ENCODE results near the gene BCAS3. TPM values are rescaled to one million over a fixed set of nuclear protein-coding genes. Genes with fewer than 3 reads are reported as not detected.
"Not testable (repeated sequence)": the region's sequence is repeated elsewhere in the genome, so short reads cannot be mapped to it uniquely, and the experiment has no call there.

BCAS3 gene
- total RNA-seq, 1 experiment from 2014 or later, result 12.2 TPM

DNA sequence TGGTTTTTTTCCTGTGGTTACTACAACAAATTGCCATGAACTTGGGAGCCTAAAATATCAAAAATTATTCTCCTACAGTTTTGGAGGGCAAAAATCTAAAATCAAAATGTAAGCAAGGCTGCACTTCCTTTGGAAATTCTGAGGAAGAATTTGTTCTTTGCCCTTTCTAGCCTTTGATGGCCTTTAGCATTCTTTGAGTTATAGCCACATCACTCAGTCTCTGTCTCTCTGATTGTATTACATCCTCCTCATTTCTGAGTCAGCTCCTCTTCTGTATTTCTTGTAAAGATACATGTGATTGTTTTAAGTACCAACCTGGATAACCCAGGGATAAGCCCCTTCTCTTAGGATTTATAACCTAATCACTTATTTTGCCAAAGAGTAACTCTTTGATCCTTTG is 282.0 kb downstream of the BCAS3 start:
- DNase-seq, result no peak
- H3K27me3 ChIP-seq, result no peaks in the 10 kb centered on the region
- peaks cover 6% of the 10 kb centered on the region; the same call in 1 of the 2 replicates for H3K9me3 ChIP-seq
- no peaks in the 10 kb centered on the region for H3K36me3 ChIP-seq
- H3K4me3 ChIP-seq, result no peak overlapping the region

DNA sequence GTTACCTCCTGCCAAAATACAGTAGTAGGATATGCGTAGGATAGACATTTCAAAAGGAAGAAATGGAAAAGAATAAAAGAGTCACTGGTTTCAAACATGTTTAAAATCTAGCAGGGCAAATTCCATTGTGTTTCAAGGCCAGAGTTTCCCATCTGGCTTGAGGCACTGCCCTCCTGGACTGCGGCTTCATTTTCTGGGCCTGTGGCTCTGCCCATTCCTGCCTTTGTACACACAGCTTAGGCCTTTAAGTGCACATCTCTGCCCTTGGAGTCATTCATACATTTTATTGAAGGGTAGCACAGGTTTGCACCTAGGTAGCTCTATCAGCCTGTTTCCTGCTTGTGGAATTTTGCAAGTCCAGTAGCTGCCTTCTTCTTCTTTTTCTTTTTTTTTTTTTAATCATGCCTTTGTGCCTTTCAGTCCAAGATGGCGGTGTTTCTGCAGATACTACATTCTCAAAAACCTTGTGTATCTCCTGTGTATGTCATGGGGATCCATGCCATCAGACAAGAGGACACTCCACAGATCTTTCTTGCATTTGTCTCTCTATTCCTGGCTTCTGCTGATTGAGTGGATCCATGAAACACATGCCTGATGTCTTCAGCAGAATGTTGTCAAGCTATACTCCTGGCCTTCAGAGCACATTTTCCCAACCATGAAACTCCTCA is 282.9 kb downstream of the BCAS3 start:
- Histone ChIP-seq H3K36me3 (no peaks in the 10 kb centered on the region), H3K27me3 (no peaks in the 10 kb centered on the region), H3K4me3 (no peak overlapping the region), H3K9me3 (peaks cover 6% of the 10 kb centered on the region; the same call in 1 of the 2 replicates)
- no peak for DNase-seq

DNA sequence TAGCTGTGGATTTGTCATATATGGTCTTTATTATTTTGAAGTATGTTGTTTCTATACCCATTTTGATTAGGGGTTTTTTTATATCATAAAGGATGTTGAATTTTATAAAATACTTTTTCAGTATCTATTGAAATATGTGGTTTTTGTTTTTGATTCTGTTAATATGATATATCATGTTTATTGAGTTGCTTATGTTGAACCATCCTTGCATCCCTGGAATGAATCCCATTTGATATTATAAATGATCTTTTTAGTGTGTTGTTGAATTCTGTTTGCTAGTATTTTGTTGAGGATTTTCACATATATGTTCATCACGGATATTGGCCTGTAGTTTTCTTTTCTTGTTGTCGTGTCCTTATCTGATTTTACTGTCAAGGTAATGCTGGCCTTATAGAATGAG is 286.5 kb downstream of the BCAS3 start:
- no peak for DNase-seq
- no peak overlapping the region for H3K4me3 ChIP-seq
- H3K27me3 ChIP-seq, result no peaks in the 10 kb centered on the region
- H3K9me3 ChIP-seq, result peaks cover 13% of the 10 kb centered on the region
- H3K36me3 ChIP-seq, result no peaks in the 10 kb centered on the region

DNA sequence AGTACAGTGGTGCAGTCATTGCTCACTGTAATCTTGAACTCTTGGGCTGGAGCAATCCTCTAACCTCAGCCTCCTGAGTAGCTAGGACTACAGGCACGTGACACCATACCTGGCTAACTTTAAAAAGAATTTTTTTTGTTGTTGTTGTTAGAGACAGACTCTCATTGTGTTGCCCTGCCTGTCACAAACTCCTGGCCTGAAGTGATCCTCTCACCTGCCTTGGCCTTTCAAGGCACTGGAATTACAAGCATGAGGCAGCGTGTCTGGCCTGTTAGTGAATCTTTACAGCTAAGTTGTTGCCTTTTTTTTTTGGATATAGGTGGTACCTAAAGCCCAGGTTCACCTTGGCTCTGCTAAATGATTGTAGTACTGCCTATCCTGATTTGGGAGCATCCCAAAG is 290.6 kb downstream of the BCAS3 start:
- no peak for DNase-seq
- Histone ChIP-seq H3K4me3 (no peak overlapping the region), H3K9me3 (peaks cover 22% of the 10 kb centered on the region), H3K27me3 (no peaks in the 10 kb centered on the region), H3K36me3 (no peaks in the 10 kb centered on the region)

DNA sequence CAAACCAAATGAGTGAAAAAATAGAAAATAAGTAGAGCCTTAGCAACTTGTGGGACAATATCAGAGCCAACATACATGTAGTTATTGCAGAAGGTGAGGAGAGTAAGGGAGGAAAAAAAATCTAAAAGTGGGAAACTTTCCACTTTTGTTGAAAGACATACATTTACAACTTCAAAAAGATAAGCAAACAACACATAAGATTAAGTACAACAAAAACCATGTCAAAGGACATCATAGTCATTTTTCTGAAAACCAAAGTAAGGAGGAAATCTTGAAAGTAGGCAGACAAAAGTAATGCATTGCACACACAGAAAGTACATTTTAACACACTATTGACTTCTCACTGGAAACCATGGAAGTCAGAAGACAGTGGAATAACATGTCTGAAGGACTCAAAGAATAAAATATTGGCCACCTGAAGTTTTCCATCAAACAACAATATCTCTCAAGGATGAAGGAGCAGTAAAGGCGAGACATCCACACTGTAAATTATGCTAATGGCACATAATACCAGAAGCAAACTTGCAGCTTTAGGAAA is 291.9 kb downstream of the BCAS3 start:
- Histone ChIP-seq H3K27me3 (no peaks in the 10 kb centered on the region), H3K9me3 (peaks cover 16% of the 10 kb centered on the region), H3K36me3 (no peaks in the 10 kb centered on the region), H3K4me3 (no peak overlapping the region)
- no peak for DNase-seq

DNA sequence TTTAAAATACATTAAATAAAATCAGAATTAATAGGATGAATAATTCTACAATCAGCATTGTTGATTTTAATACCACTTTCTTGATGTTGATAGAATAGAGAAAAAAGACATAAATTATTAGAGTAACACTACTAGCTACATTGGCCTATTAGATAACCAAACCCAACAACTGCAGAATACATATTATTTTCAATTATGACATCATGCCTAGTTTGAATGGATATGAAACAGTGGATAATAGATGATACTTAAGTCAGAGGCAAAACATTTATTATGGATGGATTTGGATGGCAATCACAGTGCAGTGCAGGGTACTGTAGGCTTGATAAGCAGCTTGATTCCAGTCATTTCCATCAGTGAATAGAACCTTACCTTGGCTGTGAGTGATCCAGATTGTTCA is 293.1 kb downstream of the BCAS3 start:
- no peak for DNase-seq
- Histone ChIP-seq H3K9me3 (peaks cover 16% of the 10 kb centered on the region), H3K4me3 (no peak overlapping the region), H3K27me3 (no peaks in the 10 kb centered on the region), H3K36me3 (no peaks in the 10 kb centered on the region)

DNA sequence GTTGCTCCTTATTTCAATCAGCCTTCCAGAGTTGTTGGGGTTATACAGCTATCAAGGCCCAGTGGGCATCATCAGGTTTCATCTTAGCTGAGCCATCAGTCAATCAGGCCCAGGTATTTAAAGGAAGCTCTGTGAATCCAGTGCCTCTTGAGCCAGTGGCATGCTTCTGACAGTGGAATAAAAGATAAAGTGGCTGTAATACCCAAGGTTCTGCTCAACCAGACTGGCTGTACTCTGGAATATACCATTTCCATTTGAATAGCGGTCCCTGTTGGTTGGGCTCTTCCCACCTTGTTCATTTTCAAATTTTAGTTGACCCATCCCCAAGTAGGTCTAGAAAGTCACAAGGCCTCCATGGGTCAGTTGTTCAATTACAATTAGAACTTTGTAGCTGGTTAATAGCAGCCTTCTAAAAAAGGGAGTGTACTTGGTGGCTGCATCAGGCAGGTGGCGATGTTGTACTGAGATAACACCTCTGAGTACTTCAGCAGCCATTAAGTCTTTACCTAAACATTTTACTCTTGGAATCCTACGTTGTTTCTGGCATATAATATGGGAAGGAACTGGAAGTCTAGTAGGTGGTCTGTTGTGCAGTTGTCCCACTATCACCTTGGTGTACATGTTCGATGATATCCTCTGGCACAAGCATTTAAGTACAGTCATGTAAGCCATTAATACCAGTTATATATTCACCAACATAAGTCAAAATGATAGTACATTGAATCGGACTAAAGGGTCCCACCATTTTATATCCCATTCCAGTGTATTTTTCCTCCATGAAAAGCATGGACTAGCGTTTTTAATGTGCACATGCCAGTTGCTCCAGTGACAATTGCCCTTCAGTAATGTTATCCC is 294.1 kb downstream of the BCAS3 start:
- DNase-seq, result peak; percentile 23
- Histone ChIP-seq H3K9me3 (peaks cover 16% of the 10 kb centered on the region), H3K36me3 (no peaks in the 10 kb centered on the region), H3K27me3 (no peaks in the 10 kb centered on the region), H3K4me3 (no peak overlapping the region)

DNA sequence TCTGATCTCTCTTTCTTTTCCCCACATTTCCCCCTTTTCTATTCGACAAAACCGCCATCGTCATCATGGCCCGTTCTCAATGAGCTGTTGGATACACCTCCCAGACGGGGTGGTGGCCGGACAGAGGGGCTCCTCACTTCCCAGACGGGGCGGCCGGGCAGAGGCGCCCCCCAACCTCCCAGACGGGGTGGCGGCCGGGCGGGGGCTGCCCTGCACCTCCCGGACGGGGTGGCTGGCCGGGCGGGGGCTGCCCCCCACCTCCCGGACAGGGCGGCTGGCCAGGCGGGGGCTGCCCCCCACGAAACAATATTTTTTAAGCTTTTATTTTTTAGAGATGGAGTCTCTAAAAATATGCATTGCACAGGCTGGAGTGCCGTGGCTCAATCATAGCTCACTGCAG is 299.2 kb downstream of the BCAS3 start:
- H3K36me3 ChIP-seq, H3K4me3 ChIP-seq, H3K9me3 ChIP-seq, H3K27me3 ChIP-seq, DNase-seq: not testable (repeated sequence)

DNA sequence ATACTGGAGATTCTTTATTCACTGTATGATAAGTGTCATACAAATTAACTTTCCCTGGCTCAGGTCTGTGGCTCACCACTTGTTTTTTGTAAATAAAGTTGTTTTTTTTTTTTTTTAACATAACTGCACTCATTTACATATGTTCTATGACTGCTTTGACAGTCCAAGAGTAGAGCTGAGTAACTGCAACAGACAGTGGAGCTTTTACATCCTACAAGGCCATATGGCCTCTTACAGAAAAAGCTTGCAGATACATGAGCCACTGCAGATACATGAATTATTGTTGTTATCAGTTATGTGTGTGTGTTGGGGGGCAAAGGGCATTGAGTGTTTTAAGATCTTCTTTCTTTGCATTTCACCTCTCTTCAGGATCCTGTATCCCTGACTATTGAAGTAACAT is 311.7 kb downstream of the BCAS3 start:
- H3K36me3 ChIP-seq, result no peaks in the 10 kb centered on the region
- H3K4me3 ChIP-seq, result no peak overlapping the region
- no peaks in the 10 kb centered on the region for H3K27me3 ChIP-seq
- DNase-seq, result no peak
- H3K9me3 ChIP-seq, result no peaks in the 10 kb centered on the region

DNA sequence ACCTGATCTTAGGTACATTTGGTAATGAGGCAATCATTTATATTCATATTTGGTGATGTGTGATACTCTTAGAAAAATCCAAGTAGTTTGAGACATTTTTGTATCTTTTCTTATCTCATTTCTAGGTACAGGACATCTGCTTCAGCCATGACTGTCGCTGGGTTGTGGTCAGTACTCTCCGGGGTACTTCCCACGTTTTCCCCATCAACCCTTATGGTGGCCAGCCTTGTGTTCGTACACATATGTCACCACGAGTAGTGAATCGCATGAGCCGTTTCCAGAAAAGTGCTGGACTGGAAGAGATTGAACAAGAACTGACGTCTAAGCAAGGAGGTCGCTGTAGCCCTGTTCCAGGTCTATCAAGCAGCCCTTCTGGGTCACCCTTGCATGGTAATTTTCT is 312.2 kb downstream of the BCAS3 start:
- Histone ChIP-seq H3K9me3 (no peaks in the 10 kb centered on the region), H3K4me3 (no peak overlapping the region)
- no peak for DNase-seq

DNA sequence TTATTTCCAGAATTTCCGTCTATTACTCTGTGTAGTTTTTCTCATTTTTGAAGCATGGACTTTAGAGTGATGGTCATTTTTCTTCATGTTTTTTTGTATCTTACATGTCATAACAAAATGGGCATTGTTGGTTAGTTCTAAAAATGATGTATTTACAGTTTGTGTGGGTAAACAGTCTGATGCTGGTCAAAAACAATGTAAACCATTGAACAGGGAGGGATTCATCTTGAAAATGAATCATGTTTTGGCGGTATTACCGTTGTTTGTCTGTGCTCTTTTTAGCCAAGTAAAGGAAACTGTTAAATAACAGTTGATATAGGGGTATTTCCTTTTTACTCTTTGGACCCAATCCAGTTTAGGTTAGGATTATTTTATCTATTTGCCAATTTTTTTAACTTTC is 315.8 kb downstream of the BCAS3 start:
- no peak overlapping the region for H3K4me3 ChIP-seq
- no peaks in the 10 kb centered on the region for H3K9me3 ChIP-seq
- DNase-seq, result no peak
- H3K36me3 ChIP-seq, result no peaks in the 10 kb centered on the region
- no peaks in the 10 kb centered on the region for H3K27me3 ChIP-seq

More for the DNA sequence above, 312.2 kb downstream of the BCAS3 start:
- Histone ChIP-seq H3K27me3 (no peaks in the 10 kb centered on the region), H3K36me3 (no peaks in the 10 kb centered on the region)

DNA sequence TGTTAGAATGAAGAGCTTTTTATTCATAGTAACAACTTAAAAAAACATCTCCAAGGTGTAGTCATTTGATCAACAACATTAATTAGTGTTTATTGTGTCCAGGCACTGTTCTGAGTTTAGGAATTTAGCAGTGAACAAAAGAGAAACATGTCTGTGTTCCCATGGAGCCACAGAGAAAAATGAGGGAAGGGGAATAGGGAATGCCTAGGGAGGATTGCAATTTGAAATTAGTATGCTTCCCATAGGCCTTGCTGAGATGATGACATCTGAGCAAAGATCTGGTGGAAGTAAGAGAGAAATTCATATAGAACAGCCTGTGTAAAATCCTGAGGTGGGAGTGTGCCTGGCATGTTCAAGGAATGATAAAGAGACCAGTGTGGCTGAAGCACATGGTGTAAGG is 318.0 kb downstream of the BCAS3 start:
- no peak for DNase-seq
- H3K36me3 ChIP-seq, result no peaks in the 10 kb centered on the region
- H3K27me3 ChIP-seq, result no peaks in the 10 kb centered on the region
- H3K4me3 ChIP-seq, result no peak overlapping the region
- H3K9me3 ChIP-seq, result no peaks in the 10 kb centered on the region

DNA sequence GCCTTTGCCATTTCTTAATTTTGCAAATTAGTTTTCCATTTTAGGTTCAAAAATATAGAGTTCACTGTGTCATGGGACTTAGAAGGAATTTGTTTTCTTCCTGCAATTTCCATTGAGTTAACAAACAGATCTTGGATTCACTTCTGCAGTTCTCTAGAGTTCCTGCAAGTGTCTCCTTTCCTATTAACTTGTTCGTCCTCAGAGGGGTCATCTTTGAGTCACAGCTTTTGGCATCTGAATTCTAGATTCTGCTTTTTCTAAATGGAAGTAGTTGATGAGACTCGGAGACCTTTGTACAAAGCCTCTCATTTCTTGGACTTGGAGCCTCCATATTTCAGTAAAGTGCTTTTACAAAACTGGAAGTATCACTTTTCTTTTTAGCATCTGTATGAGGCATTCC is 323.3 kb downstream of the BCAS3 start:
- DNase-seq, result no peak
- Histone ChIP-seq H3K9me3 (no peaks in the 10 kb centered on the region), H3K36me3 (no peaks in the 10 kb centered on the region), H3K4me3 (no peak overlapping the region), H3K27me3 (no peaks in the 10 kb centered on the region)

DNA sequence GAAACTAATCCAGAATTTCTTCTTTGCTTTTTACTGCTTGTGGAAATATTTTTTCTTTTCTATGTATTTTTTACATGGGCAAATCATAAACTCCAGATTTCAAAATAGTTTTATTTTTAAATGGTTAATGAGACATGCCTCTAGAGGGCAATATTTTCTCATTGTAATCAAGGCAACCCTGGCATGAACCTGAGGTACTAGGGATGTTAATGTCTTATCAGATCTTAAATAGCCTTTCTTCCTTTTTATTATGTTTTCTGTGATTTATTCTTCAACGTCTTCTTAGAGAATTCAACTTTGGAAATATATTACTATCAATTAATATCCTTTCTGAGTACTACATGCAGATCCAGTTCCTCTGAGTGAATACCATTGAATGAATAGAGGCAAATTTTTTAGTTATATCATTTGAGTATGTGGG is 324.7 kb downstream of the BCAS3 start:
- Histone ChIP-seq H3K27me3 (no peaks in the 10 kb centered on the region), H3K4me3 (no peak overlapping the region), H3K36me3 (no peaks in the 10 kb centered on the region), H3K9me3 (no peaks in the 10 kb centered on the region)
- no peak for DNase-seq

DNA sequence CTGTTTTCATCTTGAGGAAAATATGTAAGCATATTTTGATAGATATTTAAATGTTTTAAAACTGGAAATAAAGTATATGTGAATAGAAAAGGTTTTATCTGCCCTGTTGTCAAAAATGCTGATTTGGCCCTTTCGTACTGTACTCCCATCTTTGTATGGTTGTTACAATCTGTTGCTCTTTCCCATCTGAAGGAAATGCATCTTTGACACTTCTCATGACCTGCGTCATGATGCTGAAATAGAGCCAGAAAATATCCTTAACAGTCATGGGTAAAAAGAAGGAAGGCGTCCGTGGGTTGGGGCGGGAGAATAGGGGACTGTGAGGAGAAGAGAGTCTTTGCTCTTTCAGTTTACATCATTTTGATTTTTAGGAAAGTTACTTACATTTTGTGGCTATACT is 327.7 kb downstream of the BCAS3 start:
- no peaks in the 10 kb centered on the region for H3K27me3 ChIP-seq
- no peak overlapping the region for H3K4me3 ChIP-seq
- no peaks in the 10 kb centered on the region for H3K9me3 ChIP-seq
- no peaks in the 10 kb centered on the region for H3K36me3 ChIP-seq
- DNase-seq, result no peak

DNA sequence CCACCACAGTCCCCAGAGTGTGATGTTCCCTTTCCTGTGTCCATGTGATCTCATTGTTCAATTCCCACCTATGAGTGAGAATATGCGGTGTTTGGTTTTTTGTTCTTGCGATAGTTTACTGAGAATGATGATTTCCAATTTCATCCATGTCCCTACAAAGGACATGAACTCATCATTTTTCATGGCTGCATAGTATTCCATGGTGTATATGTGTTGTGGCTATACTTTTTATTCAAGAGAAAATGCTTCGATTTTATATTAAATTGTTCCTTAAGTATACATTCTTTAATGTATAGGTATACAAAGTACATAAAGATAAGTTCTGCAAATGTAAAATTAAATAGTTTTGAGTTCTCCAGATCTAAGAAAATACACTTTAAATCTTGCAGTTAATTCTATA is 328.3 kb downstream of the BCAS3 start:
- not testable (repeated sequence) for H3K4me3 ChIP-seq, H3K9me3 ChIP-seq, DNase-seq, H3K36me3 ChIP-seq, H3K27me3 ChIP-seq

DNA sequence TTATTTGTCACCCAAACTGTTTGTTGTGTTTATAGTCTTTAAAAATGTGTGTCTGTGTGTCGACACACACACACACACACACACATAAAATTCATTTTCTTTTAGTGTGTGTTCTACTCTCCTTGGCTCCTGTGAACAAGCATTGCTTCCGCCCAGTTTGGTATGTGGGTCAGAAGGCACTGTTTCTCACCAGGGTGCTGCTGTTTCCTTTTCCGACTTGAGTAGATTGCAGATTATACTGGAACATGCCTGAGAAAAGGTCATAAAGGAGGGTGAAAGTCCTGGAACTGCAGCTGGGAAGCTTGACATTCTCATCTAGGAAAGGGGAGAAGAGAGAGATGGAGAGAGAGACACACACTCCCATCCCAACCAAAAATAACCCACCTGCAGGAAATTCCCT is 330.3 kb downstream of the BCAS3 start:
- Histone ChIP-seq H3K9me3 (no peaks in the 10 kb centered on the region), H3K27me3 (no peaks in the 10 kb centered on the region), H3K36me3 (no peaks in the 10 kb centered on the region), H3K4me3 (no peak overlapping the region)
- no peak for DNase-seq

DNA sequence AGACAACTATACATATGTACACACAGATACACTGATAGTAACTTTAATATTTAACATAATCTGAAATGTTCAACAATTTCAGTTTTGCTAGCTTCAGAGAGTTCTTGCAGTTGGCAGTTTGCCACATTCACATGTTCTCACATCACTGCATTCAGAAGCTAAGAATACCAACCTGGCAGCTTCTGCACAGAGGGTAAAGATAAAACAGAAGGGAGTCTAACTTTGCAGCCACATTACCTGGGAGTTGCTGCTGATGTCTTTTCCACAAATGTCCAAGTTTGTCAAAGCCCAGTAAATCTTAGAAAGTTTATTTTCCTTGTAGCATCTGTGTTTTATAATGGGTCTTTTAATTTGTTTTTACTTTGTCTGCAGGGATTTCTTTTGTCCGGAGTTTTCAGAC is 332.0 kb downstream of the BCAS3 start:
- Histone ChIP-seq H3K4me3 (no peak overlapping the region), H3K9me3 (no peaks in the 10 kb centered on the region), H3K27me3 (no peaks in the 10 kb centered on the region), H3K36me3 (no peaks in the 10 kb centered on the region)
- DNase-seq, result no peak

Measured in MG63 (cell line).